A549 (cell line): ENCODE results near the gene ABCB11. TPM values are rescaled to one million over a fixed set of nuclear protein-coding genes. Genes with fewer than 3 reads are reported as not detected.

Experiments used
- ATAC-seq, 2 experiments: fragments of 200-7000 bp in 1 of 2; fragments of >200 bp in 1 of 2; cut with Nextera tagmentation in 1 of 2; cut with Tn5 transposase in 1 of 2; 3 replicates each; pipeline versions ENCODE4 v1.8.0 to v1.9.1; 2018 to 2020; ENCODE audit warnings: mild to moderate bottlenecking in 1 of 2, moderate library complexity in 1 of 2
- CTCF ChIA-PET: fragments of 300-600 bp; sonication (Branson Sonifier 250); formaldehyde crosslinking; extraction: SDS; loops from one replicate; lab custom pipeline; 2021; ENCODE audit warnings: antibody characterized with exemption, inconsistent platforms; lab: Yijun Ruan, JAX
- POLR2A ChIA-PET: fragments of 350-600 bp; formaldehyde crosslinking; extraction: SDS; loops from one replicate; lab custom pipeline; 2021; ENCODE audit warnings: antibody characterized with exemption, inconsistent platforms; lab: Yijun Ruan, JAX
- DNase-seq, 2 experiments: peaks; one replicate each; pipeline versions ENCODE4 v3.0.0 to v3.0.0-alpha.2; 2011 to 2016; ENCODE audit warnings: low read depth in 1 of 2, low spot score in 1 of 2
- FAIRE-seq: peaks from 2 replicates; lab custom pipeline; 2011; peaks lifted over from hg19 to GRCh38; lab: Jason Lieb, UNC
- H3K27ac ChIP-seq, 2 experiments: fragments of >200 bp; sonication (Bioruptor Twin); formaldehyde crosslinking; 3 replicates each; pipeline ENCODE4 v1.5.1; 2016 to 2017
- H3K4me1 ChIP-seq: fragments of >200 bp; sonication (Bioruptor Twin); formaldehyde crosslinking; 3 replicates; pipeline ENCODE4 v1.6.1; 2016
- H3K4me2 ChIP-seq: fragments of >200 bp; sonication (Bioruptor Twin); formaldehyde crosslinking; 3 replicates; pipeline ENCODE4 v1.6.1; 2016
- H3K4me3 ChIP-seq: fragments of >200 bp; sonication (Bioruptor Twin); formaldehyde crosslinking; 3 replicates; pipeline ENCODE4 v1.5.1; 2016
- H3K9me3 ChIP-seq: fragments of >200 bp; sonication (Bioruptor Twin); formaldehyde crosslinking; 3 replicates; pipeline ENCODE4 v1.6.1; 2016
- ATOH8 ChIP-seq: fragments of 250-450 bp; sonication (Bioruptor Pico); IDR thresholded peaks from 2 replicates; pipeline ENCODE4 v1.5.0; 2020; ENCODE audit warnings: low read depth, mild to moderate bottlenecking, moderate library complexity
- CEBPB ChIP-seq, 2 experiments: fragments of >200 bp in 1 of 2; sonication (Bioruptor Twin) in 1 of 2; formaldehyde crosslinking in 1 of 2; IDR thresholded peaks; 2 replicates each; pipeline ENCODE4 v1.6.1; 2012 to 2016
- EP300 ChIP-seq, 2 experiments: fragments of >200 bp; sonication (Bioruptor Twin); formaldehyde crosslinking; IDR thresholded peaks; 2 replicates in 1 of 2; 3 replicates in 1 of 2; pipeline ENCODE4 v1.6.1; 2016 to 2017
- ESRRA ChIP-seq: fragments of 150-350 bp; IDR thresholded peaks from 2 replicates; pipeline ENCODE4 v1.6.1; 2014; ENCODE audit warnings: mild to moderate bottlenecking, low read length, borderline replicate concordance
- FOSL2 ChIP-seq, 2 experiments: fragments of 450-650 bp in 1 of 2; fragments of >200 bp in 1 of 2; sonication (Bioruptor Twin) in 1 of 2; formaldehyde crosslinking; IDR thresholded peaks; 2 replicates each; pipeline versions ENCODE4 v1.5.0 to v1.6.1; 2016 to 2020; ENCODE audit warnings: mild to moderate bottlenecking in 1 of 2, moderate library complexity in 1 of 2
- GATA3 ChIP-seq: IDR thresholded peaks from 2 replicates; pipeline ENCODE4 v1.6.1; 2012; ENCODE audit warnings: borderline replicate concordance
- HES2 ChIP-seq: fragments of >200 bp; sonication (Bioruptor Twin); formaldehyde crosslinking; IDR thresholded peaks from 2 replicates; pipeline ENCODE4 v1.6.1; 2016
- HOXB13 ChIP-seq: fragments of 250-450 bp; sonication (Bioruptor Pico); IDR thresholded peaks from 2 replicates; pipeline ENCODE4 v1.5.0; 2020; ENCODE audit warnings: low read depth, mild to moderate bottlenecking, moderate library complexity
- JUN ChIP-seq, 2 experiments: fragments of >200 bp; sonication (Bioruptor Twin); formaldehyde crosslinking; IDR thresholded peaks; 2 replicates in 1 of 2; 3 replicates in 1 of 2; pipeline ENCODE4 v1.6.1; 2016 to 2017
- JUNB ChIP-seq: fragments of >200 bp; sonication (Bioruptor Twin); formaldehyde crosslinking; IDR thresholded peaks from 2 replicates; pipeline ENCODE4 v1.6.1; 2016
- KDM1A ChIP-seq: fragments of 200-600 bp; sonication (generic); IDR thresholded peaks from 2 replicates; pipeline ENCODE4 v1.6.1; 2016; ENCODE audit warnings: low read depth, mild to moderate bottlenecking
- MAFK ChIP-seq: fragments of 450-650 bp; IDR thresholded peaks from 2 replicates; pipeline ENCODE4 v1.6.1; 2014; ENCODE audit not compliant: partially characterized antibody
- NFE2L2 ChIP-seq: fragments of 150-350 bp; conservative IDR thresholded peaks from 2 replicates; pipeline ENCODE4 v1.6.1; 2014; ENCODE audit warnings: low read length
- NPAS2 ChIP-seq: fragments of 250-450 bp; sonication (Bioruptor Pico); IDR thresholded peaks from 2 replicates; pipeline ENCODE4 v1.8.0; 2022; ENCODE audit warnings: mild to moderate bottlenecking, moderate library complexity, borderline replicate concordance
- PBX3 ChIP-seq: IDR thresholded peaks from 2 replicates; pipeline ENCODE4 v1.6.1; 2012
- POLR2A ChIP-seq: IDR thresholded peaks from 2 replicates; pipeline ENCODE4 v1.6.1; 2012; ENCODE audit warnings: mild to moderate bottlenecking, low read length
- REST ChIP-seq: fragments of 200-600 bp; sonication (generic); IDR thresholded peaks from 2 replicates; pipeline ENCODE4 v1.6.1; 2016; ENCODE audit warnings: antibody characterized with exemption, mild to moderate bottlenecking, moderate library complexity
- TFCP2L1 ChIP-seq: fragments of 250-450 bp; sonication (Bioruptor Pico); IDR thresholded peaks from 2 replicates; pipeline ENCODE4 v1.5.0; 2021; ENCODE audit warnings: mild to moderate bottlenecking
- TP53 ChIP-seq: fragments of 250-450 bp; sonication (Bioruptor Pico); IDR thresholded peaks from 2 replicates; pipeline ENCODE4 v1.5.0; 2021; ENCODE audit warnings: mild to moderate bottlenecking, moderate library complexity
- WGBS: methylation state at CpG from one replicate; pipeline ENCODE4 v1.1.6; 2017; ENCODE audit errors: missing lambda C conversion rate; 5-methylcytosine and 5-hydroxymethylcytosine counted together
- polyA plus RNA-seq, 4 experiments: library from polyadenylated mRNA; depleted of rRNA in 3 of 4; stranded (reverse); fragments of >200 nt; fragmentation: RNase III in 1 of 4; extraction: RNeasy Plus Mini Kit Qiagen cat#74134 plus additional on column Dnase treatment in 1 of 4; gene quantifications; 2 replicates in 3 of 4; 3 replicates in 1 of 4; pipeline ENCODE4 v1.2.3, GENCODE V29; 2011 to 2017

ABCB11 gene
- polyA plus RNA-seq, 2 of the 4 experiments (the other 2 are of a cell fraction) = not detected

- POLR2A ChIA-PET = no interaction called here
- peaks cover 10% of the 10 kb centered on the region; the same call in 2 of the 3 replicates for H3K4me1 ChIP-seq
- H3K4me3 ChIP-seq = no peak overlapping the region
- CTCF ChIA-PET = interaction anchor here (1.5 kb wide), 1 partner anchor 15 kb away, joined by 4 read pairs; no protein-coding TSS in a partner anchor
- ATAC-seq (peak; percentile 30 to 76; a peak in 4 of 6 replicates), FAIRE-seq (no peak), DNase-seq (peak; percentile 21 to 57)
- 46% methylated on average over 5 of the region's 5 CpGs for WGBS
- peak overlapping the region; percentile 51 to 65; a peak in 5 of 6 replicates for H3K27ac ChIP-seq
- peaks cover 20% of the 10 kb centered on the region for H3K9me3 ChIP-seq
- TF ChIP-seq EP300 (IDR thresholded peaks at IDR 0.05) (0 out of 5 replicates have a peak, but pooled peaks of 1 of the 2 experiments have one; percentile 11), HES2 (no peak), KDM1A (no peak), JUNB (peak; percentile 46), ESRRA (no peak), CEBPB (IDR thresholded peaks at IDR 0.05) (peak in 1 of 2 experiments; percentile 45; a peak in 2 of 4 replicates), NFE2L2 (peak; percentile 22; the same call in 1 of the 2 replicates), REST (no peak), PBX3 (no peak), MAFK (peak; percentile 81), ATOH8 (CRISPR knock-in tag) (no peak), FOSL2 (IDR thresholded peaks at IDR 0.05) (no peak), FOSL2 (CRISPR knock-in tag; IDR thresholded peaks at IDR 0.05) (peak; percentile 78), NPAS2 (CRISPR knock-in tag) (no peak), TP53 (CRISPR knock-in tag) (no peak), POLR2A (no peak)
- H3K4me2 ChIP-seq = peak overlapping the region; percentile 20; the same call in 1 of the 3 replicates
Observed at GRCh38 chr2:169050476-169051240, 19.5 kb upstream of the ABCB11 start.

- ChIA-PET POLR2A (no interaction called here), CTCF (no interaction called here)
- peaks cover 5% of the 10 kb centered on the region; the same call in 1 of the 3 replicates for H3K9me3 ChIP-seq
- H3K4me3 ChIP-seq = no peak overlapping the region
- no peak overlapping the region for H3K4me2 ChIP-seq
- no peak overlapping the region for H3K27ac ChIP-seq
- 68% methylated on average over 3 of the region's 3 CpGs for WGBS
- peaks cover 10% of the 10 kb centered on the region; the same call in 2 of the 3 replicates for H3K4me1 ChIP-seq
- TF ChIP-seq CEBPB (IDR thresholded peaks at IDR 0.05) = peak in 1 of 2 experiments; percentile 22; a peak in 2 of 4 replicates
- no peak for TF ChIP-seq ESRRA
- TF ChIP-seq HOXB13 = no peak
- TF ChIP-seq ATOH8 (CRISPR knock-in tag) = no peak
- no peak for TF ChIP-seq TFCP2L1
- no peak for TF ChIP-seq JUN (IDR thresholded peaks at IDR 0.05)
- no peak for TF ChIP-seq GATA3
- TF ChIP-seq NPAS2 (CRISPR knock-in tag) = no peak
- ATAC-seq (no peak), FAIRE-seq (no peak), DNase-seq (no peak)
Observed at GRCh38 chr2:169049142-169049541, 18.0 kb upstream of the ABCB11 start.
